CD4-positive, alpha-beta T cell (primary cell): ENCODE data around the gene XPNPEP2. TPM values are rescaled to one million over a fixed set of nuclear protein-coding genes. Genes with fewer than 3 reads are reported as not detected.

Experiments used
- ATAC-seq: fragments of 200-7000 bp; cut with Tn5 transposase; one replicate; pipeline ENCODE4 v1.10.0; 2022; ENCODE audit warnings: mild to moderate bottlenecking; ENCODE audit not compliant: poor library complexity
- CTCF ChIA-PET: fragments of 350-600 bp; sonication (Branson Sonifier 250); formaldehyde crosslinking; loops from one replicate; lab custom pipeline; 2021; ENCODE audit warnings: antibody characterized with exemption, inconsistent platforms; lab: Charles Lee
- POLR2A ChIA-PET: fragments of 350-600 bp; sonication (Branson Sonifier 250); formaldehyde crosslinking; loops from one replicate; lab custom pipeline; 2021; ENCODE audit warnings: antibody characterized with exemption, inconsistent platforms; lab: Charles Lee
- DNase-seq, 14 experiments: peaks; one replicate each; pipeline ENCODE4 v3.0.0-alpha.2; 2013 to 2020; ENCODE audit warnings: mixed read lengths in 2 of 14
- H3K27ac ChIP-seq, 2 donors: one replicate each; pipeline versions ENCODE4 v1.5.1 to v1.7.0; 2013; ENCODE audit warnings: low read length in 2 of 2, low read depth in 1 of 2, mild to moderate bottlenecking in 1 of 2
- H3K27me3 ChIP-seq, 2 experiments: 1 replicate in 1 of 2; 2 replicates in 1 of 2; pipeline versions ENCODE4 v1.6.1 to v1.7.0; 2013; ENCODE audit warnings: low read length in 2 of 2, control low read depth in 1 of 2, mild to moderate bottlenecking in 1 of 2, moderate library complexity in 1 of 2; ENCODE audit not compliant: insufficient read depth in 2 of 2, control insufficient read depth in 1 of 2
- H3K36me3 ChIP-seq: one replicate; pipeline ENCODE4 v1.6.1; 2013; ENCODE audit warnings: low read length, control low read depth; ENCODE audit not compliant: insufficient read depth
- H3K4me1 ChIP-seq: one replicate; pipeline ENCODE4 v1.6.1; 2013; ENCODE audit warnings: low read length, control low read depth; ENCODE audit not compliant: insufficient read depth
- H3K4me3 ChIP-seq: one replicate; pipeline ENCODE4 v1.5.1; 2013; ENCODE audit warnings: mild to moderate bottlenecking, low read length, moderate library complexity
- H3K9me3 ChIP-seq, 2 experiments: 1 replicate in 1 of 2; 2 replicates in 1 of 2; pipeline versions ENCODE4 v1.6.1 to v1.7.0; 2013; ENCODE audit warnings: low read length in 2 of 2, mild to moderate bottlenecking in 2 of 2, control low read depth in 1 of 2, moderate library complexity in 1 of 2; ENCODE audit not compliant: control insufficient read depth in 1 of 2, insufficient read depth in 1 of 2
- H3K27ac Mint-ChIP-seq: one replicate; pipeline ENCODE4 v1.8.0; 2020; ENCODE audit warnings: mixed read lengths
- H3K27me3 Mint-ChIP-seq: one replicate; pipeline ENCODE4 v1.8.0; 2021; ENCODE audit warnings: mixed read lengths
- H3K36me3 Mint-ChIP-seq: one replicate; pipeline ENCODE4 v1.8.0; 2021; ENCODE audit warnings: low read depth, mixed read lengths
- H3K4me1 Mint-ChIP-seq: one replicate; pipeline ENCODE4 v1.8.0; 2021; ENCODE audit warnings: low read depth, mixed read lengths
- H3K4me3 Mint-ChIP-seq: one replicate; pipeline ENCODE4 v1.8.0; 2020; ENCODE audit warnings: mild to moderate bottlenecking, mixed read lengths
- H3K9me3 Mint-ChIP-seq: one replicate; pipeline ENCODE4 v1.8.0; 2020; ENCODE audit warnings: mixed read lengths
- CTCF ChIP-seq: fragments of 200-600 bp; IDR thresholded peaks from one replicate; pipeline ENCODE4 v1.8.0; 2022; ENCODE audit warnings: antibody characterized with exemption, mild to moderate bottlenecking
- intact Hi-C, 2 experiments: fragments of 100-400 bp; cut with DNase I in 1 of 2; cut with micrococcal nuclease in 1 of 2; formaldehyde crosslinking; loops; one replicate each; pipeline versions ENCODE4 v1.15.1 to v1.9.0; 2023 to 2025; cut with DNase I, micrococcal nuclease
- total RNA-seq, 174 experiments: library from RNA in 2 of 174; stranded (reverse) in 2 of 174; gene quantifications; one replicate each; pipeline ENCODE4 v1.2.3 and lab custom pipeline; 2021 to 2026

The XPNPEP2 gene
- total RNA-seq, 2 experiments from 2014 or later: 0.16 to 0.17 TPM

DNA sequence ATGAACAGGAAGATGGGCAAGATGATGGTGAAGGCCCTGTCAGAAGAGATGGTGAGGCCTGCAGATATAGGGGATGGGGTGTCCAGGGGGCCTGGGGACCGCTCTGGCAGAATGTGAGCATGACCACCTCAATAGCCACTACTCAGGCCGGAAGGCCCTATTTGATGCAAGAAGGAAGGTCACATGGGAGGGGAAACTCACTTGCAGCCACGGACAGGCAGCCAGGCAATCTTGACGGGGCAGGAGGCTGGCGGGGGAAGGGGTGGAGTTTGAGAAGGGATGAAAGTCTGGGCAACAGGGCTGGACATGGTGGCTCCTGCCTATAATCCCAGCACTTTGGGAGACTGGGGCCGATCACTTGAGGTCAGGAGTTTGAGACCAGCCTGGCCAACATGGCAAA is 49.7 kb downstream of the XPNPEP2 start:
- intact Hi-C loops: loop anchor here (10.0 kb wide), 2 partner anchors 54 to 114 kb away; partner anchors contain the start of gene XPNPEP2 (in 1 of the 2)
- H3K9me3 ChIP-seq: no peaks in the 10 kb centered on the region
- H3K36me3 Mint-ChIP-seq: peaks cover 80% of the 10 kb centered on the region
- H3K36me3 ChIP-seq: peaks cover 85% of the 10 kb centered on the region
- no peaks in the 10 kb centered on the region for H3K27me3 Mint-ChIP-seq
- peaks cover 63% of the 10 kb centered on the region for H3K4me1 ChIP-seq
- peaks cover 40% of the 10 kb centered on the region for H3K4me1 Mint-ChIP-seq
- no peak for TF ChIP-seq CTCF
- H3K4me3 Mint-ChIP-seq: no peak overlapping the region
- peak overlapping the region; percentile 69 for H3K27ac Mint-ChIP-seq
- POLR2A ChIA-PET: no interaction called here
- no peak overlapping the region for H3K4me3 ChIP-seq
- CTCF ChIA-PET: no interaction called here
- ATAC-seq (no peak), DNase-seq (no peak)
- peak overlapping the region in 1 of 2 donors; percentile 9 for H3K27ac ChIP-seq
- no peaks in the 10 kb centered on the region for H3K9me3 Mint-ChIP-seq
- H3K27me3 ChIP-seq: no peaks in the 10 kb centered on the region

DNA sequence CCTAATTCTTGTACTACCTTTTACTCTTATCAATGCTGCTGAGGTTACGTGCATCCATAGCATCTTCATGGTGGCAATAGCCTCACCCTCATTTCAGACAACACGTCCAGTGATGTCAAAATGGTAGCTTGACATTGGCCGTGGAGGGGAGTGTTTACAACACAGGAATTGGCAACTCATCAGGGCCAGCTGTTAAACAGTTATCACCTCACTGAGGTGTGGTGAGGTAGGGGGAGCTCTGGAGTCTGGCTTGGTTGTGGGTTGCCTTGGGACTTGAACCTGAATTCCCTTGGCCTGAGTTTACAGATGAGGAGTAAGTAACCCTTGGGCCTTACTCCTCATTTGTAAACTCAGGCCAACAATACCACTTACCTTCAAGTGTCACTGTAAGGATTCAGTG is 51.4 kb downstream of the XPNPEP2 start:
- CTCF ChIA-PET: interaction anchor here (1.3 kb wide), 1 partner anchor 13 kb away, joined by 3 read pairs; no protein-coding TSS in a partner anchor
- no peak overlapping the region for H3K27ac ChIP-seq
- no peak for TF ChIP-seq CTCF

DNA sequence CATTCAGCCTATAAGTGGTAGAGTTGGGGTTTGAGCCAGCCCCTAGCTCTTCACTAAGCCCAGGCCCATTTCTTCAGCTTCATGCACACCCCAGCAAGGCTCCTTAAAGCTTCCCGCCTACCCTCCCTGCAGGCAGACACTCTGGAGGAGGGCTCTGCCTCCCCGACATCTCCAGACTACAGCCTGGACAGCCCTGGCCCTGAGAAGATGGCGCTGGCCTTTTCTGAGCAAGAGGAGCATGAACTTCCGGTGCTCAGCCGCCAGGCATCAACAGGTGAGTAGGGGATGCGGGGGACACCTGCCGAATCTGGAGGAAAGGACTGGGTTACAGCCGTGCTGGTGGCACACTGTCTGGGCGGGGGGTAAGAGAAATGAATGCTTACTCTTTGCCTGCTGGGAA is 52.0 kb downstream of the XPNPEP2 start:
- intact Hi-C loops: loop anchor here in 1 of 2 experiments (5.0 kb wide), 1 partner anchor 34 kb away; no protein-coding TSS in a partner anchor
- DNase-seq: no peak
- Histone ChIP-seq H3K27me3 (no peaks in the 10 kb centered on the region), H3K4me1 (peaks cover 42% of the 10 kb centered on the region), H3K27ac (no peak overlapping the region), H3K9me3 (no peaks in the 10 kb centered on the region), H3K36me3 (peaks cover 88% of the 10 kb centered on the region), H3K4me3 (no peak overlapping the region)
- Mint-ChIP-seq H3K36me3 (peaks cover 80% of the 10 kb centered on the region), H3K27ac (no peak overlapping the region), H3K4me1 (peaks cover 18% of the 10 kb centered on the region), H3K9me3 (no peaks in the 10 kb centered on the region), H3K4me3 (no peak overlapping the region), H3K27me3 (no peaks in the 10 kb centered on the region)
- ChIA-PET POLR2A (interaction anchor here (1.0 to 1.6 kb wide), 2 partner anchors 35 to 113 kb away, joined by 5 read pairs; no protein-coding TSS in a partner anchor), CTCF (no interaction called here)
- TF ChIP-seq CTCF: no peak
- ATAC-seq: no peak

More for the DNA sequence above, 51.4 kb downstream of the XPNPEP2 start:
- Mint-ChIP-seq H3K9me3 (no peaks in the 10 kb centered on the region), H3K4me1 (peaks cover 24% of the 10 kb centered on the region), H3K4me3 (no peak overlapping the region), H3K27ac (no peak overlapping the region), H3K36me3 (peaks cover 80% of the 10 kb centered on the region), H3K27me3 (no peaks in the 10 kb centered on the region)
- H3K9me3 ChIP-seq: no peaks in the 10 kb centered on the region
- no peak for ATAC-seq
- peaks cover 49% of the 10 kb centered on the region for H3K4me1 ChIP-seq
- no peak for DNase-seq
- no peaks in the 10 kb centered on the region for H3K27me3 ChIP-seq
- H3K36me3 ChIP-seq: peaks cover 87% of the 10 kb centered on the region
- H3K4me3 ChIP-seq: no peak overlapping the region
- intact Hi-C loops: loop anchor here in 1 of 2 experiments (5.0 kb wide), 1 partner anchor 33 kb away; no protein-coding TSS in a partner anchor
- POLR2A ChIA-PET: interaction anchor here (1.0 to 1.6 kb wide), 2 partner anchors 34 to 112 kb away, joined by 5 read pairs; no protein-coding TSS in a partner anchor
